Naive B cell (primary cell): ENCODE results near the gene ZNF672. TPM values are rescaled to one million over a fixed set of nuclear protein-coding genes. Genes with fewer than 3 reads are reported as not detected.
"Not testable (repeated sequence)": the region's sequence is repeated elsewhere in the genome, so short reads cannot be mapped to it uniquely, and the experiment has no call there.

Experiments
- ATAC-seq, 2 donors: fragments of 150-1000 bp; cut with Tn5 transposase; 2 replicates each; pipeline ENCODE4 v1.10.0; 2021; ENCODE audit warnings: low read depth in 2 of 2, mild to moderate bottlenecking in 2 of 2, moderate library complexity in 2 of 2
- DNase-seq: peaks from one replicate; pipeline ENCODE4 v3.0.0; 2022
- H3K27ac Mint-ChIP-seq, 6 donors: one replicate each; pipeline ENCODE4 v1.8.0; 2020 to 2022; ENCODE audit warnings: mild to moderate bottlenecking in 6 of 6, mixed read lengths in 6 of 6, moderate library complexity in 5 of 6, inconsistent platforms in 2 of 6
- H3K27me3 Mint-ChIP-seq, 3 donors: one replicate each; pipeline ENCODE4 v1.8.0; 2021 to 2022; ENCODE audit warnings: mixed read lengths in 3 of 3, mild to moderate bottlenecking in 1 of 3
- H3K36me3 Mint-ChIP-seq, 2 donors: one replicate each; pipeline ENCODE4 v1.8.0; 2020 to 2022; ENCODE audit warnings: mixed read lengths in 2 of 2, inconsistent platforms in 1 of 2, mild to moderate bottlenecking in 1 of 2
- H3K4me1 Mint-ChIP-seq, 3 donors: one replicate each; pipeline ENCODE4 v1.8.0; 2020 to 2022; ENCODE audit warnings: mixed read lengths in 3 of 3, inconsistent platforms in 1 of 3, mild to moderate bottlenecking in 1 of 3, moderate library complexity in 1 of 3
- H3K4me3 Mint-ChIP-seq, 8 donors: one replicate each; pipeline ENCODE4 v1.8.0; 2020 to 2022; ENCODE audit warnings: mild to moderate bottlenecking in 8 of 8, mixed read lengths in 8 of 8, moderate library complexity in 8 of 8, inconsistent platforms in 2 of 8
- H3K9me3 Mint-ChIP-seq, 7 donors: one replicate each; pipeline ENCODE4 v1.8.0; 2020 to 2022; ENCODE audit warnings: mixed read lengths in 7 of 7, mild to moderate bottlenecking in 5 of 7, inconsistent platforms in 2 of 7, moderate library complexity in 1 of 7
- polyA plus RNA-seq, 6 donors: library from polyadenylated mRNA; unstranded; fragments of 300-500 nt; fragmentation: Illumina TruSeq; gene quantifications; one replicate each; pipeline ENCODE4 v1.2.3, GENCODE V29; 2021; ENCODE audit warnings: low read depth in 6 of 6

Gene ZNF672
- polyA plus RNA-seq, 6 donors from 2014 or later, result 31.7 to 61.5 (median 41.1) TPM

GRCh38 chr1:248873409-248873992, 35.5 kb downstream of the ZNF672 start:
- Mint-ChIP-seq H3K4me1 (peaks cover 18 to 32% (median 20%) of the 10 kb centered on the region in 3 donors), H3K4me3 (peak overlapping the region; percentile 89 to 99 (median 98)), H3K36me3 (peaks cover 0 to 10% of the 10 kb centered on the region in 2 donors), H3K27me3 (no peaks in the 10 kb centered on the region), H3K27ac (peak overlapping the region; percentile 97 to 100 (median 99)), H3K9me3 (peaks cover 0 to 10% (median 0%) of the 10 kb centered on the region in 7 donors)
- peak; percentile 87 for DNase-seq
- ATAC-seq, result peak; percentile 79 to 83

DNA sequence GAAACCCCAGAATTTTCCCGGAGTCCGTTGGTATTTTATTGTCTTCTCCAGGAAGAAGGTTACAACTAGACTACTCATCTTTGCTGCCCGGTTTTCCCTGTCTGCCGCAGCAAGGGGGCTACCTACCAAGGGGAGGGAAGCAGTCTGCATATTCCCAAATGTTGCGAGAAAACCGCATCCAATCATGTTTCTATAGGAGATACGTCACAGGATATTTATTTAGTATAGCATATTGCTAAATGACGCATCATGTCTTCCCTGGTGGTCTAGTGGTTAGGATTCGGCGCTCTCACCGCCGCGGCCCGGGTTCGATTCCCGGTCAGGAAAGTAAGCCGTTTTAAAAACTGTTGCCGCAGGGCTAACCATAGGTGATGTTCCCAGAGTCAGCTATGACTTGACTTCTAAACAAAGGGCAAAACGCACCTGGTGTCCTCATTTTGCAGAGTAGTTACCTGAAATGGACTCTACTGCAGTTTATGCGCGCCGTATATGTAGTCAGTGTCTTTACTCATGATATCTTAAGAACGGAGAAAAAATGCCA, 36.0 kb downstream of the ZNF672 start:
- H3K27ac Mint-ChIP-seq, result peak overlapping the region; percentile 97 to 100 (median 99)
- peak; percentile 45 to 69 for ATAC-seq

GRCh38 chr1:248881261-248881660, 43.2 kb downstream of the ZNF672 start:
- no peak for DNase-seq
- Mint-ChIP-seq H3K4me1 (peaks cover 8 to 15% (median 9%) of the 10 kb centered on the region in 3 donors), H3K27me3 (no peaks in the 10 kb centered on the region), H3K36me3 (no peaks in the 10 kb centered on the region), H3K9me3 (no peaks in the 10 kb centered on the region), H3K27ac (no peak overlapping the region), H3K4me3 (no peak overlapping the region)
- ATAC-seq, result no peak

More for the DNA sequence above, 36.0 kb downstream of the ZNF672 start:
- Mint-ChIP-seq H3K27me3 (no peaks in the 10 kb centered on the region), H3K4me3 (peak overlapping the region; percentile 89 to 99 (median 98)), H3K9me3 (peaks cover 0 to 10% (median 0%) of the 10 kb centered on the region in 7 donors), H3K36me3 (peaks cover 0 to 10% of the 10 kb centered on the region in 2 donors), H3K4me1 (peaks cover 18 to 32% (median 20%) of the 10 kb centered on the region in 3 donors)
- DNase-seq, result peak; percentile 86

DNA sequence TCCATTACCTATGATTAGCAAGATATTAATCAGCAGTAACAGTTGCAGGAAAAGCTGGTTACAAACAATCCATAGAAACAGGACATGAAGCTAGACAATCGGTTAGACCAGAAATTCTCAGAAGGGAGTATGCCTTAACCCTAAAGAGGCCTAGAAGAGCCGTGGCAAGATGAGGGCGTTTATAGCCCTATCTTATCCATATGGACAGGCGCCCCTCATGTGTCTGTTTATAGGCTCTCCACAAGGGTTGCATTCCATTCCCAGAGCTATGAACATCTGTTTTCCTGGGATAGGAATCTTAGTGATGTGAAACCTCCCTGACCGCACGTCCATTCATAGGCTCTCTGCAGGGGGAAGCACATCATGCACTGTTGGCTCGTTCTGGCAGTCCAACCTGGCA, 44.4 kb downstream of the ZNF672 start:
- not testable (repeated sequence) for H3K27ac Mint-ChIP-seq
- peaks cover 8 to 15% (median 12%) of the 10 kb centered on the region in 3 donors for H3K4me1 Mint-ChIP-seq

DNA sequence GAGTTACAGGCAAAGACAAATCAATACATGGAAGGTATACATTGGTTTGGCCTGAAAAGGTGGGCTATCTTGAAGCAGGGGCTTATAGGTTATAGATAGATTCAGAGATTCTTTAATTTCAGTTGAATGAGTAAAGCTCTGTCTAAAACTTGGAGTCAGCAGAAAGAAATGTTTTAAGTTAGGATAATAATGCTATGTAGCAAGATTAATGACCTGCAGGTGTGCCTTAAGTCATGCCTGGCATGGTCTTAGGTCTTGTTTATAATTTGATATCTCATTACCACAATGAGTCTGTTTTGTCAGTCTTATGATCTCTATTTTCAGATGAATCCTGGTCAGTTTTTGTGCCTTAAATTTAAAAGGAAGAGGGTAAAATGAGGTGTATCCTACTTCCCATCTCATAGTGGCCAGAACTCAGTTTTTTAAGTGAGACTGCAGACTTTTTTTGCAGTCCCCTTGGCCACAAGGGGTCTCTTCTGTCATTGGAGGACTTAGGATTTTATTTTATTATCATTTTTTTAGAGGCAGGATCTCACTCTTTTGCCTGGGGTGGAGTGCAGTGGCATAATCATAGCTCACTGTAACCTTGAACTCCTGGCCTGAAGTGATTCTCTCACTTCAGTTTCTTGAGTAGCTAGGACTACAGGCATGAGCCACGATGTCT, 46.7 kb downstream of the ZNF672 start:
- H3K9me3 Mint-ChIP-seq, result no peaks in the 10 kb centered on the region
- H3K27ac Mint-ChIP-seq, result peak overlapping the region in 2 of 6 donors; percentile 21 to 52
- ATAC-seq, result no peak
- no peak for DNase-seq
- no peaks in the 10 kb centered on the region for H3K36me3 Mint-ChIP-seq
- H3K4me3 Mint-ChIP-seq, result no peak overlapping the region
- H3K27me3 Mint-ChIP-seq, result no peaks in the 10 kb centered on the region
- peaks cover 8 to 15% (median 12%) of the 10 kb centered on the region in 3 donors for H3K4me1 Mint-ChIP-seq

More for the DNA sequence above, 44.4 kb downstream of the ZNF672 start:
- H3K36me3 Mint-ChIP-seq, H3K27me3 Mint-ChIP-seq, H3K9me3 Mint-ChIP-seq, DNase-seq, H3K4me3 Mint-ChIP-seq, ATAC-seq: not testable (repeated sequence)

GRCh38 chr1:248885646-248886045, 47.6 kb downstream of the ZNF672 start:
- peak overlapping the region in 1 of 6 donors; percentile 17 for H3K27ac Mint-ChIP-seq
- H3K36me3 Mint-ChIP-seq, result no peaks in the 10 kb centered on the region
- ATAC-seq (no peak), DNase-seq (no peak)
- no peaks in the 10 kb centered on the region for H3K9me3 Mint-ChIP-seq
- peak overlapping the region in 2 of 8 donors; percentile 4 to 30 for H3K4me3 Mint-ChIP-seq
- H3K27me3 Mint-ChIP-seq, result peaks cover 5 to 6% (median 6%) of the 10 kb centered on the region in 3 donors
- peaks cover 8 to 17% (median 15%) of the 10 kb centered on the region in 3 donors for H3K4me1 Mint-ChIP-seq

DNA sequence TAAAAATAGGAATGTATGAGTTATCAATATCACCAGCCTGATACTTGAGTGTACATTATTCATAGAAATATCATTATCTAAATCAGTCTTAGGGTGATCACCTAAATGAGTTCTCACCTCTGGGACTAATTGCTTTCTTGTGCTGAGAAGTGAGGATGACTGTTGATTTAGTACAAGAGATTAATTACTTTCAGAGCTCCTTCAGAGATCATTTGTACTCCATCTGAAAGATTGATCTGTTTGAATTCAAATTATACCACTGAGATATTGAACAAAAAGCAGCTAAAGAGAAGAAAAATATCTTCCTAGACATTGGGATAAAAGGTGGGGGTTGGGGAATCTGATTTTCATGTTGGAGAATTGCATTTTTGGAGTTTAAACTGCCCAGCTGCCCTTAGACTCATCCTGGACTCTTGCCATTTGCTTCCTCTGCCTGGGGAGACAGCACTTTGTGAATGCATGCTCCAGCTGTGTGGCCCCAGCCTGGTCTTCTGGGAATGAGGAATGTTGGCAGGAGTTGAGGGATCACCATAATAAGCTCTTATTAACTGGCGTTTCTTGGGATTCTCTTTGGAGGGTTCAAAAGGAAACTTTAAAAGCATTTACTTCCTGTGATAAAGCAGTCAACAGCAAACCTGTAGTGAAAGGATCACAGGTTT, 48.3 kb downstream of the ZNF672 start:
- Mint-ChIP-seq H3K4me1 (peaks cover 8 to 20% (median 15%) of the 10 kb centered on the region in 3 donors), H3K4me3 (no peak overlapping the region), H3K27ac (no peak overlapping the region), H3K27me3 (peaks cover 10 to 12% (median 10%) of the 10 kb centered on the region in 3 donors), H3K36me3 (no peaks in the 10 kb centered on the region), H3K9me3 (no peaks in the 10 kb centered on the region)
- ATAC-seq (no peak), DNase-seq (no peak)

GRCh38 chr1:248889914-248890243, 51.9 kb downstream of the ZNF672 start:
- not testable (repeated sequence) for ATAC-seq, H3K36me3 Mint-ChIP-seq, DNase-seq, H3K27ac Mint-ChIP-seq, H3K4me3 Mint-ChIP-seq, H3K9me3 Mint-ChIP-seq
- peaks cover 12 to 23% (median 23%) of the 10 kb centered on the region in 3 donors for H3K27me3 Mint-ChIP-seq
- H3K4me1 Mint-ChIP-seq, result peaks cover 8 to 20% (median 14%) of the 10 kb centered on the region in 3 donors

GRCh38 chr1:248890549-248891498, 52.8 kb downstream of the ZNF672 start:
- no peak for DNase-seq
- peaks cover 3 to 15% (median 5%) of the 10 kb centered on the region in 3 donors for H3K4me1 Mint-ChIP-seq

GRCh38 chr1:248891758-248892157, 53.7 kb downstream of the ZNF672 start:
- Mint-ChIP-seq H3K36me3 (no peaks in the 10 kb centered on the region), H3K9me3 (no peaks in the 10 kb centered on the region), H3K4me1 (peaks cover 0 to 8% (median 1%) of the 10 kb centered on the region in 3 donors), H3K27me3 (peaks cover 19 to 24% (median 23%) of the 10 kb centered on the region in 3 donors), H3K27ac (no peak overlapping the region), H3K4me3 (no peak overlapping the region)
- DNase-seq (no peak), ATAC-seq (no peak)

More at GRCh38 chr1:248890549-248891498, 52.8 kb downstream of the ZNF672 start:
- peaks cover 12 to 24% (median 23%) of the 10 kb centered on the region in 3 donors for H3K27me3 Mint-ChIP-seq
- H3K27ac Mint-ChIP-seq, result no peak overlapping the region
- H3K9me3 Mint-ChIP-seq, result no peaks in the 10 kb centered on the region
- no peak for ATAC-seq
- H3K36me3 Mint-ChIP-seq, result no peaks in the 10 kb centered on the region
- no peak overlapping the region for H3K4me3 Mint-ChIP-seq

DNA sequence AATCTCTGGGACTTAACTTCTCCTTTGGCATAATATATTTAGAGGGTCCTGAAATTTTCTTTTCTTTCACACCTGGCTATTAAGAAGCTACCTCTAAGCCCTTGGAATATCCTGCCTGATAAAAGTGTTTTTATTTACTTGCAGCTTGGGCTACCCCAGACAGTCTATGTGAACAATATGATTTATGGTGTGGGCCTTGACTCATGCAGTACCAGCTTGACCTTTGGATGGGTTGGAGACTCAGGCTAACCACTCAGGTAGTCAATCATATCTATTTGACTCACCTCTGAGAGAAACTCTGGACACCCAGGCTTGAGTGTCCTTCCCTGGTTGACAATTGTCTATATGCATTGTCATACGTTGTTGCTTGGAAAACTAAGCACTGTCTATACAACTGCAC, 54.6 kb downstream of the ZNF672 start:
- DNase-seq (no peak), ATAC-seq (no peak)
- Mint-ChIP-seq H3K27me3 (peaks cover 19 to 30% (median 27%) of the 10 kb centered on the region in 3 donors), H3K36me3 (no peaks in the 10 kb centered on the region), H3K4me1 (peaks cover 0 to 8% (median 1%) of the 10 kb centered on the region in 3 donors), H3K9me3 (no peaks in the 10 kb centered on the region), H3K4me3 (no peak overlapping the region), H3K27ac (no peak overlapping the region)

GRCh38 chr1:248894837-248895236, 56.8 kb downstream of the ZNF672 start:
- H3K27me3 Mint-ChIP-seq, result peaks cover 27 to 48% (median 31%) of the 10 kb centered on the region in 3 donors
- ATAC-seq, result no peak

More at GRCh38 chr1:248894837-248895236, 56.8 kb downstream of the ZNF672 start:
- Mint-ChIP-seq H3K36me3 (no peaks in the 10 kb centered on the region), H3K27ac (no peak overlapping the region), H3K4me3 (no peak overlapping the region), H3K9me3 (peaks cover 0 to 1% (median 0%) of the 10 kb centered on the region in 7 donors), H3K4me1 (peaks cover 0 to 8% (median 1%) of the 10 kb centered on the region in 3 donors)
- no peak for DNase-seq
